ENCODE data around the gene RWDD2A.
"Not testable (repeated sequence)": the region's sequence is repeated elsewhere in the genome, so short reads cannot be mapped to it uniquely, and the experiment has no call there.

The RWDD2A gene

DNA sequence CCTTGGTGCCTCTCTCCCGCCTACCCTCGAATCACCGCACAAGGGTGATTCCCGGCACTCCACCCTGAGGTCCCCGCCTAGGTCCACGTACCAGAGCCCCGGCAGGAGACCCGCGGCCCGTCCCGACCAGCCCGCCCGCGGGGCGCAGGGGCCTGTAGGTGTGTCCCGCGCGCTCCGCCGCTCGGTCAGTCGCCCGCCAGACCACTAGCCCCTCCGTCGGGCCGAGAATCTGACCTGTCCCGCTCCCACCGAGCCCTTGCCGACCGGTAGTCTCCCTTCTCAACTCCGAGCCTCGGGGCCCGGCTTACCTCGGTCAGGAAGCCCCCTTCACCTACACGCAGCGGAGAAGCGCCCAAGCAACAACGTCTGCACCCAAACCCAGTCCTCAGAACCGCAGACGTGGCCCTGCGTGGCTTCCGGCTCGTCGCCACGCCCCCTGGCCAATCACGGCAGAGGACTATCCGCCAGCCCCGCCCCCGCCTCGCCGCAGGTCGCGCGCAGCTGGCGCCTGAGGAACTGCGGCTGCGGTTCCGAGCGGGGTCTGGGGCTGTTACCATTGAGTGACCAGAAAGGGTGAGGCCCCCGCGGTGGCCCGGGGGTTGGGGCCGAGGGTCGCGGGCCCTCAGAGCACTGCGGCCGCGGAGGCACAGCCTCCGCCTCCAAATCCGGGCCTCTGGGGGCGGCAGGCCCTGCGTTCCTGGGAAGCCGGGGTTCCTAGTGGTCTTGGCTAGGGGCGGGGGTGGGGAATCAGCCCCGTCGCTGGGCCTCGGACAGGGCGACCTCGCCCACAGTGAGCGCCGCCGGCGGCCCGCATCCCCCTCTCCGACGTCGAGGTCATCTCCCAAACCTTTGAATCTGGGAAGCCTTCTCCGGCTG is at the start of gene RWDD2A, which contains the start of gene PGM3:
RWDD2A (plus strand) TSS at position 487 of the 876 bp plus-strand sequence. CDS start 1,095 bp downstream, outside the sequence.
PGM3 (minus strand) TSS at position 395 of the 876 bp plus-strand sequence. CDS start 2,253 bp downstream, outside the sequence.
- peak; percentile 70 for DNase-seq

DNA sequence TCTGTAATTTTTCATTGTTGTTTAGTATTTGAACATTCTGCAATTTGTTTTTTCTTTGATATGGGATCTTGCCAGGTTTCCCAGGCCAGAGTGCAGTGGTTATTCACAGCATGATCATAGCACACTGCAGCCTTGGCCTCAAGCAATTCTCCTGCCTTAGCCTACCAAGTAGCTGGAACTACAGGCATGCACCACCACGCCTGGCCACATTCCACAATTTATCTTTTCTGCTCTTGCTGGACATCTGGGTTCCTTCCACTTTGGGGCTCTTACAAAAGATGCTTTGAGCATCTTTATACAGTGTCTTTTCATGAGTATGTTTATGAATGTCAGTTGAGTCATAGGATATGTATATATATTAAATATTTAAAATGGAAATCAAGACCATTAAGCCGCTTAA is 42.0 kb upstream of the RWDD2A start:
- DNase-seq = no peak

DNA sequence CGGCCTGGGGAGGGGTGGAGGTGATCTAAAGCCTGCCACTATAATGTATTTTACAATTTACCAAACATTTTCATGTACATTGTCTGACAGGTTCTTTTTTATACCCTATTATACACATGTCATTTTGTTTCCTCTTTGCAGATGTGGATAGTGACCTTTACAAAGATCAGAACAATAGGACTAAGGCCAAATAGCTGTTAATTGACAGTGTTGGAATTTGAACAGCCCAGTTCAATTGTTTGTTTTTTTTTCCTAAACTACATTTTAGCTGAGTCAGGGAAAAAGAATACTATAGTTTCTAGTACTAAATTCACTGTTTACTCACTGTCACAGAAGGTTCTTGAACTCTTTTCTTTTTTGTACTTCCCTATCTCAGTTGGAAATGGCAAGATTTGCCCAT is 40.2 kb upstream of the RWDD2A start:
- no peak for DNase-seq

DNA sequence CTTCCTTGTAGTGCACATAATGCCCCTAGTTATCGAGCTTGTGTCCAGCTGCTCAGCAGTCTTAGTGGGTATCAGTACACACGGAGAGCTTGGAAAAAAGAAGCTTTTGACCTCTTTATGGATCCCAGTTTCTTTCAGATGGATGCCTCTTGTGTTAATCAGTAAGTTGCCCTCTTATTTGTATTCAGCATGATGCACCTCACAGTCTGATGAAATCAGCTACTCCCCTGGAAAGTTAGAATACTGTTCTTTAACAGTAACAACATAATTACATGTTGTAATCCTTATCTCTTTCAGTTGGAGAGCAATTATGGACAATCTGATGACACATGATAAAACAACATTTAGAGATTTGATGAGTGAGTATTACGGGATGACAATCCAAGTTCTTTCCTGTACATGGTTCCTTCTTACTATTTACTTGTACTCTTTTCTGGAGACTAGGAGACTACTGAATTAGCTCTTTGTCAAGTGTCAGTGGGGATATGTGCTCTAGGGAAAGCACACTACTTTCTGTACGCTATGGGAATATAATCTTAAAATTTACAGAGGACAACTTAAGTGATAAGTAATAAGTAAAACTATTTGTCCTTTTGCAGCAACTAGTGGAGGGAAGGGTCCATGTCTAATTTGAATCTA is 39.2 kb upstream of the RWDD2A start:
- no peak for DNase-seq

DNA sequence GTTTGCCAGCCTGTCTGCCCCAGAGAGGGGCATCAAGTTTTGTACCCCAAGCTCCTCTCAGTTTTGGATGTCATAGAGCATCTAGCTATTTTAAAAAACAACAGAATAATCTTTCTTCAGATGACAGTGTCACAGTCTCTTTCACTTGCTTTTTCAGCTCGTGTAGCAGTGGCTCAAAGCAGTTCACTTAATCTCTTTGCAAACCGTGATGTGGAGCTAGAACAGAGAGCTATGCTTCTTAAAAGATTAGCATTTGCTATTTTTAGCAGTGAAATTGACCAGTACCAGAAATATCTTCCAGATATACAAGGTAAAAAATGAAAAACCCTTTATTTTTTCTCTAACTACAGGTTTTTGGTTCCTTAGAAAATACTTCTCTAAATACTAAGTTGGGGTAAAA is 37.4 kb upstream of the RWDD2A start:
- DNase-seq = no peak

DNA sequence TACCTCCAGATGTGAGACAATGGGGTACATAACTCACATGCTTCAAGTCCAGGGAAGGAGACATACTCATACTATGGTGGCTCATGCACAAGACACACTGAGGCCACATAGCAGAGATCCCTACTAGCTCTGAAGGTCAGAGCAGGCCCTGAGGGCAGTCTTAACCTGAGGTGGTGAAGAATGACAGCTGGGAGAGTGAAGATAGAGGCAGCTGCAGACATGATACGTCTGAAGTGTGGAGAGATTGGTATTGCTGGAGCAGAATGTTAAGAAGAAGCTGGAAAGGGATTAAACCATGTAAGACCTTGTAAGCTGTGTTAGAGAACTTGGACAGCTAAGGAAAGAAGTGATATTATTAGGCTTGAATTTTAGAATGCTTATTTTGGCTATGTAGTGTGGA is 33.0 kb upstream of the RWDD2A start:
- no peak for DNase-seq

DNA sequence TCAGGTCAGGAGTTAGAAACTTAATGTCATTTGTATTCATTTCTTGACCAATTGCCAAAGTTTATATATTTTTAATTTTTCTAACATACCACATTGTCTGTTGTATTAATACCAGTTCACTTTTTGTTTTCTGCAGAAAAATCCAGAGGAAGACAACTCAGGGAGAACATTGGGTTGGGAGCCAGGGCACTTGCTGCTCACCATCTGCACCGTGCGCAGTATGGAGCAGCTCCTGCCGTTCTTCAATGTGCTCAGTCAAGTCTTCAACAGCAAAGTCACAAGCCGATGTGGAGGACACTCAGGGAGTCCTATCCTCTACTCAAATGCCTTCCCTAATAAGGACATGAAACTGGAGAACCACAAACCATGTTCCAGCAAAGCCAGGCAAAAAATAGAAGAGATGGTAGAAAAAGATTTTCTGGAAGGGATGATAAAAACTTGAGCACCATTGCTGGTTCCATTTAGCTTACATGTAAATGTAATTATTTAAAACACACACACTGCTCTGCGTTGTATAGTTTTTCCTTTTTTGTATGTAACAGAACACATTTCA is 25.4 kb upstream of the RWDD2A start:
- DNase-seq = no peak

DNA sequence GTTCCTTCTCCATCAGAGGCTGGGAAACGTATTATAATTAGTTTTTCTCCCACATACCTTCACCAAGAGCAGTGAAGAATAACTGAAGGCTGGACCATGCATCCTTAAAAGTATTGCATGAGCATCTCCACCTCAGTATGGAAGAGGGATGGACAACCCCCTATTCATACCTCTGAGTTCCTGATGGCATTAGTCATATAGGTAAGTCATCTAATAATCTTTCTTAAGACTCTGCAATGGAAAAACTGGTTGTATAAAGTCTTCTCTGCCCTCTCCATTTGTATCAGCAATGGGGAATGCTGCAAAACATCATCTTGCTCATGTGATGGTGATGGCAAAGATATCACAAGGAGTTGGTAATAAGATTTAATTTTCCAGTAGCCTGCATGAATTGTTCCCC is 24.6 kb upstream of the RWDD2A start:
- no peak for DNase-seq

DNA sequence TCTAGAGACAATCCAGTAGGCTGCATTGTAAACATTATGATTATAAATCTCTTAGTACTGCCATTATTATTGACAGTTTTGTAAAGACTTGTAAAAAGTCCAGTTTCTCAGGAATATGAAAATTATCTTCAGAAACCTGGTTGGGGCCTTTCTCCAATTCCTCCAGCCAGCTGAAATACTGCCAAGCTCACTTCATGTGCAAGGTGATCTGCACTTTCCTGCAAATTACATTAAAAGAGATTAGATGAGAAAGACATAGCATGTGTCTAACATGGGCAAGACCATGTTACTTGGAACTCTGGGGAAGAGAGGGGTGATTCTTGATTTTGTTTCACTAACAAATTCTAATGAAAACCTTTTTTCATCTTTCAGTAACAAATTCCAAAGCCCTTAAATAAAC is 24.1 kb upstream of the RWDD2A start:
- no peak for DNase-seq

DNA sequence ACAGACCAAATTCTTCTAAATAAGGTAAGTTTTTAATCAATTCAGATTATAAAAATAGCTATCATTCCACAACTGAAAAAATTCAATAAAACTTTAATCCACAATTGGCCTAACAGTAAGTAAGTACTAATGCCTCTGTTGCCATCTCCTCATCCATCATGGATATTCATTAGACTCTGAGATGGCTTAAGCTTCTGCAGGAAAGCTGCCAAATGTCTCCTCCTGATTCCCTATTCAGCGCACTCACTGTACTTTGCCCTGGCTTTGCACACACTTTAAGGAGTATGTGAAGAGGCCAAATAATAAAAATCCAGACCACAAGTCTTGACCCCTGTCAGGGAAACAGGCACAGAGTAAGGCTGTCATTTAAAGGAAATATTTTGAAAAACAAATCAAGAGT is 23.6 kb upstream of the RWDD2A start:
- DNase-seq = no peak

DNA sequence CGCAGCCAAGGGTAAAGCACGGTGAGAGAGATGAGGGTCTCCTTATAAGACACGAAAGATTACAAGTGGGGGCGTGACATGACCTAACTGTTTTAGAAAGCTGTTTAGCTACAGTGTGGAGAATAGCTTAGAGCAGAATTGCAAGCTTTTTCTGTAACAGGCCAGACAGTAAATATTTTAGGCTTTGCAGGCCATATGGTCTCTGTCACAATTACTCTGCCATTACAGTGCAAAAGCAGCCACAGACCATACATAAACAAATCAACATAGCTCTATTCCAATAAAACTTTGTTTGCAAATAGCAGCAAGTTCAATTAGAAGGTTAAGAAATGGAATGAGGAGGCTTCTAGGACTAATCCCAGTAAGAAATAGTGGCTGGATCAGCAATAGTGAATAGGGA is 16.9 kb upstream of the RWDD2A start:
- no peak for DNase-seq

DNA sequence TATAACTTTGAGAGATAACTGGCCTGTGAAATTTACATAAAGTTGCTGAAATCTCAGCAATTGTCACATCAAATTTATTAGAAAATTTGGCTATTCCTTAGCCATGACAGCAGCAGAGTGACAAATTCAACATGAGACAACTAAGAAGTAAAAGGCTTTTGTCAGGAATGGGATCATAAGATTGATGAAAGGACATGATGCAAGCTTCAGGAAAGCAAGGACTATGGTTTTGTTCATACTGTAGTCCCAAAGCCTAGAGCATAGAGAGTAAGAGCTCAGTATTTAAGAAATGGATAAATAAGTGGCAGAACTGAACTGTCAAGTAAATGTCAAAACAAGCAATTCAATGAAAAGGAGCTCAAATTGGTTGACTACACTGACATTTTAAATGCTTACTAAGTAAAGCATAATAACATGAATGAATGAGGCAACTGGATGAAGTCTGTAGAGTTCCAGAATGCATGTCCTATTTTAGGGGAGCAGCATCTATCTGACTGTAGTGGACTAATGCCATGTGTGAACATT is 12.7 kb upstream of the RWDD2A start:
- DNase-seq = no peak

DNA sequence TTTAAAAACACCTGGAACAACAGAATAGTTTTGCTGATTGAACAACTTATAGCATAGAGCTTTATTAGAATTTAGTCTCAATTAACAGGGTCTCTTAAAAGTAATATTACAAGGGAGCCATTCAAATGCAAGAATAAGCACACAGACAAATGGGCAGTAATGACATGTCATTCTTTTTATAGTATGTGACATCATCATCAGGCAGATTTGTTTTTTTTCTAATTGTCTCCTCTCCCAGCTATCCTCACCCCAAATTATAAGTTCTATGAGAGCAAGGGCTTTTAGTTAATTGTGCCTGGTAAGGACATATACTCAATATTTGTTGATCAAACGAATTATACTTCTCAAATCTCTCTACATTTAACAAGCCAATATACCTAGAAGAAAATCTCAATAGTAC is 11.0 kb upstream of the RWDD2A start:
- no peak for DNase-seq

DNA sequence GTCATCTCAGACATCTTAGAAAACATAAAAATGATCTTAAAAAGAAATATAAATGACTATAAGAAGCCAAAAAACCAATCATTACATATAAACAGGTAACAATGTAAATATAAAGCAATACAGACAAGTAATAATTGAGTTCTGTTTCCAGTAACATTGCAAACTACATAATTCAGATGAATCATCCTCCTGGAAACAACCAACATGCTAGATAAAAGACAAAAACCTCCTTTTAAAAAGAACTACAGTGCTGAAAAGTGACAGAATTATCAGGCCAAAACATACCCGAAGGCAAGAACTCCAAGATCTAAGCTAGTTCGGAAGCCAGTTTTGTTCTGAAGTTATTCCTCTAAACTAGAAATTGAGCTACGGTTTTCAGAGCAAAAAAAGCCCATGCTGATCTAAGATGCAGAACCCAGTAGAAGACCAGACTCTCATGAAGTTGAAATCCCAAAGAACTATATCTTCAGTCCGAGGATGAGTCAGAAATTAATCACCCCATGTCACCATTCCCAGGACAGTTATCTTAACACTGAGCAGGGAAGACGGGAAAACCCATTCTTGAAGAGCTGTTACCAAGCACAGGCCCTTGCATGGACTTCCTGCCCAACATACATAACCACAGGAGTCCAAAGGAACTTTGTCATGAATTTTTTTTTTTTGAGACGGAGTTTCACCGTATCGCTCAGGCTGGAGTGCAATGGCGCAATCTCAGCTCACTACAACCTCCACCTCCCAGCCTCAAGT is 9.9 kb upstream of the RWDD2A start:
- no peak for DNase-seq

DNA sequence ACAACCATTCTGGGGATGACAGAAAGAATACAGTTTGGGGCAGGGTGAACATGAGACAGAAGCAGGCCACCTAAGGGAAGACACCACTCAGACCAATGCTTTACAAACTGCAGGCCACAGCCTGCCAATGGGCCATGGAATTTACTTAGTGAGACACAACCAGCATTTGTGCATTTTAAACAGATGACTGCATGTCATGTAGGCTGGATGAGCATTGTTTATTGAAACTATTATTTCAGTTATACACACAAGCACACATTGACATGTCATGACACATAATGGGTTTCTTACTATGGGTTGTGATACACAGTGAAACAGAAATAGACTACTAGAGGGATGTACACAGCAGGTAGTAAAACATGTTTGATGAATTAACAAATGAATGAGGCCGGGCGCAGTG is 8.1 kb upstream of the RWDD2A start:
- no peak for DNase-seq

DNA sequence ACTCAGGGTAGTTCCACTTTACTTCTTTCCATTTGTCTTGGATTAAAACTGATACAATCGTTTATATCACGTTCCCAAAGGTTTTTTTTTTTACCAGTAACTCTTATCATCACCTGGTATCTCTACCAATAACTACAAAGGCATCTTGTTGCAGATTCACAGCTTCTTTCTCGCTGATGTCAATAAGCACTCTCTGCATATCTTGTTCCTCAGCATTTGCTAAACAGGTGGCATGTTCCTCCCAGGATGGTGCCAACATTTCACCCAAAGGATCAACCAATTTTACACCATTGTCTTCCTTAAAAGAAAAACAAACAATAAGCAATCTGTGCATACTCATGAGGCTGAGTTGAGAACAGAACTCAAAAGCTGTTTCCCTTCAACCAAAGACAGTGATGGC is 4.7 kb upstream of the RWDD2A start:
- no peak for DNase-seq

DNA sequence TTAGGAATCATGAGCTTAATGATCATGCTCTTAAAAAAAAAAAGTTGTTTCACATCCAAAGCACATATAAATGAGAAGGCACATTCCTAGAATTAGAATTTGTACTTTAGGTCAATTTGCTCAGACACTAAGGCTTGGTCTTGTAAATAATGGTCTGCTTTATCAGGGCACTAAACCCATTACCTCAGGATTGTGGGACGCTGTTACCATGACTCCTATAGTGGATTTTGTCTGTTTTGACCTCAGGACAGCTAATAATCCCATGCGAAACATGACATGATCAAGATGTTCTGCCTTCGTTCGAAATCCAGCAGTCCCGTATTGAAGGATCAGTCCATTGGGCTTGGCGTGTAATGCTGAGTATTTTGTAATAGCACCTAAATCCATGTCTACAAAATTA is 2.5 kb upstream of the RWDD2A start:
- no peak for DNase-seq

DNA sequence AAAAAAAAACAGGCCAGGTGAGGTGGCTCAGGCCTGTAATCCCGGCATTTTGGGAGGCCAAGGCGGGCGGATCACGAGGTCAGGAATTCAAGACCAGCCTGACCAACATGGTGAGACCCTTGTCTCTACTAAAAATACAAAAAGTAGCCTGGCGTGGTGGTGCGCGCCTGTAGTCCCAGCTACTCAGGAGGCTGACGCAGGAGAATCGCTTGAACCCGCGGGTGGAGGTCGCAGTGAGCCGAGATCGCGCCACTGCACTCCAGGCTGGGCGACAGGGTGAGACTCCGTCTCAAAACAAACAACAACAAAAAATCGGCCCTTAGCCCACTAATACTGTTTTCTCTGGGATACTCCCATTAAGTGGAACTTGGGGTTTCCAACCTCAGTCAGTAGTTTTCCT is 1.2 kb upstream of the RWDD2A start:
- DNase-seq = not testable (repeated sequence)

DNA sequence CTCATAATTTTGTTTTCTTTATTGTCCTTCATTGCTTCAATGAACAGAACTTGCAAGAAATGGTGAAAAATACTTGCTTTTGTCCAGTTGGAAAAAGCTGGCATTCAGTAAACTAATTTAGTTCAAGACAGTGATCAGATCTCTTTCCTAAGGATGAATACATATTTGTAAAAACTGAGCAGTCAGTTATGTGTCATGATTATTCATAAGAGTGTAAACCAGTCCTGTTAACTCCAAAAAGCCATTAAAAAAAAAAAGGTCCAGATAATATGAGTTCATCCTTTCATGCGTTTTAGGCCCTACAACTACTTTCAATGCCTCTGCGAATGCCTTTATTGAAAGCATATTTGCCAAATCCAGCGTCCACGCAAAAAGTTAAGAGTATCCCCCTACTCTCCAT is 701 bp upstream of the RWDD2A start:
- DNase-seq = no peak

DNA sequence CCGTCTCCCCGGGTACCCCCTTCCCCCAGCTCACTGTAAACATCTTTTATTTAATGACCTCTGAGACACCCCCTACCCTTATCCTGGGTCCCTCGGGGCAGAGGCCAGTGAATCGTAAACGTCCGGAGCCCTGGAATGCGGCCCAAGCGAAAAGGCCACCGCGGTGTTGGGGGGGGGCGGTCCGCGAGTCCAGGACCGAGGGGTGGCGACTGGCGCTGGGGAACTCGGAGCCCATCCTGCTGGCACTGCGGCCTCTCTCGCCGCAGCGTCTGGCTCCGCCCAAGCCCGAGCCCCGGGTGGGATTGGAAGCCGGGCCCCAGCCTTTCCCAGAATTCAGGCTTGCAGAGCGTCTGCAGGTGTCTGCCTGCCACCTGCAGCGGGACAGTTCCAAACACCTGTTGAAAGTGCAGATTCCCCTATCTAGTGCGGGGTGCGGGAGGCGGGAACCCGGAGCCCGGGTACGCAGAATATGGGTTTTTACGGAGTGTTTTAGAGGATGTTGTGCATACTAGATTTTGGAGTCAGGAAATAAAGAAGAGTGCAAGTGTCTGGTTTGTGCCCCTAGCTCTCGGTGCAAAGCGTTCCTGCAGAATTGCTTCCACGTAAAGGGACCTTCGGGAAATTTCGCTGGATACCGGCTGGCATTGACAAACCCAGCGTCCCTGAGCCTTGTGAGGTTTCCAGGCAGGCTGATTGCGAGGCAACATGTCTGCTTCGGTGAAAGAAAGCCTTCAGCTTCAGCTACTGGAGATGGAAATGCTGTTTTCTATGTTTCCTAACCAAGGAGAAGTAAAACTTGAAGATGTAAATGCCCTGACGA is 800 bp downstream of the RWDD2A start:
- DNase-seq = no peak

DNA sequence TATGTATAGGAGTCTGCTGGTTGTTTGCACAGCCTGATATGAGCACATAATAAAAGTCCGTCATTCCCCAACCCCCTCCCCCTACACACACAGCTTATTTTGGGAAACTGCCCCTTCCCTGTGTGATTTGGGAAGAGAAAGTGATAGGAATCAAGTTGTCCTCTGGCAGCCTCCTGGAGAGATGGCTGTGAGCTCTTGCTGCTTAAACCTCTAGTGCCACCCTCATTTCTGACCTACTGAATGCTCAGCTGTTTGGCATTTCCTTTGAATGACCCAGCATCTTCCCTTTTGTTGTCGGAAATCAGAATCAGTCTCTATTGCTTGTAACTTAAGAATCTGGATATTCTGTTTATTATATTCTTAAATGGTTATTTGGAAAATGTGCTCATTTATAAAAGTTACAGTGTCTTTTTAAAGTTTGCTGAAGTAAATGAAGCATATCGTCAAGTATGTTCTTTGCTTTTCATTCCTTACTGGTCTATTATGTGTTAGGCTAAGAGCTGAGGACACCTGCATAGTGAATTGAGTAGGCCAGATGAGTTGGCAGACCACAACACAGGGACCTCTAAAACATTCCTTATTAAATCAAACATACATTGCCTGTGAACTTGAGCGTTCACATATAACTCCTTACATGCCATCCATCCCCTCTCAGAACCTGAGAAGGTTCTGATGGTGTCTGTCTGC is 5.5 kb downstream of the RWDD2A start:
- DNase-seq = no peak

Measured in NCI-H1694 treated with DMSO at 0.1 percent for 48 hours (cell line).